Ovary (tissue), 9 donors: ENCODE results near the gene KCNMB2. TPM values are rescaled to one million over a fixed set of nuclear protein-coding genes. Genes with fewer than 3 reads are reported as not detected.

Source experiments
- DNase-seq, 5 donors: peaks; one replicate each; pipeline ENCODE4 v3.0.0-alpha.2; 2019 to 2020
- H3K27ac ChIP-seq, 2 donors: fragments of 200-600 bp; one replicate each; pipeline versions ENCODE4 v1.5.1 to v1.8.0; 2019 to 2022
- H3K27me3 ChIP-seq: fragments of 200-600 bp; one replicate; pipeline ENCODE4 v1.8.0; 2022
- H3K36me3 ChIP-seq: fragments of 200-600 bp; sonication (generic); one replicate; pipeline ENCODE4 v1.5.1; 2019
- H3K4me1 ChIP-seq: one replicate; pipeline ENCODE4 v1.8.1; 2013; ENCODE audit warnings: mild to moderate bottlenecking, moderate library complexity; ENCODE audit not compliant: insufficient read depth
- H3K4me3 ChIP-seq: fragments of 200-600 bp; sonication (generic); one replicate; pipeline ENCODE4 v1.5.1; 2017
- H3K9me3 ChIP-seq, 2 donors: fragments of 200-600 bp in 1 of 2; sonication (generic) in 1 of 2; one replicate each; pipeline versions ENCODE4 v1.5.1 to v1.8.1; 2013 to 2019; ENCODE audit warnings: mild to moderate bottlenecking in 1 of 2, moderate library complexity in 1 of 2
- CTCF ChIP-seq, 3 donors: fragments of 450-650 bp in 2 of 3; fragments of 200-600 bp in 1 of 3; IDR thresholded peaks; one replicate each; pipeline versions ENCODE4 v1.5.1 to v1.8.0; 2016 to 2022; ENCODE audit warnings: antibody characterized with exemption in 3 of 3, mild to moderate bottlenecking in 1 of 3
- EP300 ChIP-seq: sonication (generic); formaldehyde crosslinking; IDR thresholded peaks from one replicate; pipeline ENCODE4 v1.6.1; 2017; ENCODE audit warnings: antibody characterized with exemption
- POLR2A ChIP-seq: fragments of 450-650 bp; IDR thresholded peaks from one replicate; pipeline ENCODE4 v1.6.1; 2017; ENCODE audit warnings: antibody characterized with exemption, mild to moderate bottlenecking, moderate library complexity
- WGBS, 3 donors: extraction: QIAGEN DNeasy Blood & Tissue Kit in 1 of 3; methylation state at CpG; one replicate each; pipeline versions ENCODE4 v1.1.5 to v1.1.7; 2013 to 2017; 5-methylcytosine and 5-hydroxymethylcytosine counted together
- intact Hi-C, 4 donors: fragments of 100-400 bp; cut with DNase I; formaldehyde crosslinking; loops; one replicate each; pipeline versions ENCODE4 v1.11.0 to v1.15.1; 2022 to 2023
- polyA plus RNA-seq, 2 donors: library from polyadenylated mRNA; stranded (reverse); fragments of 200-250 nt in 1 of 2; fragments of 350-450 nt in 1 of 2; fragmentation: Illumina TruSeq in 1 of 2; extraction: RNeasy Lipid Tissue Mini Kit (QIAGEN cat#74804) in 1 of 2; gene quantifications; one replicate each; pipeline ENCODE4 v1.2.3, GENCODE V29; 2013 to 2014
- total RNA-seq, 7 donors: library from RNA; depleted of rRNA in 2 of 7; stranded (reverse); fragments of >200 nt in 2 of 7; fragmentation: NEBNext Ultra II Directional in 3 of 7; extraction: Animal tissue kit (Norgen Biotek cat#: 25700) in 3 of 7; gene quantifications; one replicate each; pipeline versions ENCODE4 v1.1.0 to v1.2.4, GENCODE V29; 2016 to 2023
- donor health status: DM: no; HTN: no; CAD: no; lungs with moderate emphysema.
- donor health status: DM: no; HTN: no; CAD: no.
- donor health status: Bipolar disorder and iron deficiency.
- donor health status: DM: yes; HTN: yes; CAD: no.
- donor health status: DM: no; HTN: no; CAD: no.
- donor health status: DM: yes; HTN: yes; CAD: no.

KCNMB2 gene
- total and polyA plus RNA-seq, 9 donors = 5.7 to 11.6 (median 7.5) TPM

GRCh38 chr3:178802993-178803693 lies 266.9 kb downstream of the KCNMB2 start:
- intact Hi-C loops = no loop called here
- H3K9me3 ChIP-seq = no peaks in the 10 kb centered on the region
- H3K4me1 ChIP-seq = peaks cover 1% of the 10 kb centered on the region
- no peak overlapping the region for H3K27ac ChIP-seq
- no peak for DNase-seq
- no peak for TF ChIP-seq EP300
- no peak for TF ChIP-seq POLR2A
- no peak for TF ChIP-seq CTCF (IDR thresholded peaks at IDR 0.05)
- no peaks in the 10 kb centered on the region for H3K27me3 ChIP-seq
- 90 to 97% (median 92%) methylated on average over 3 of the region's 3 CpGs for WGBS, 3 donors
- H3K36me3 ChIP-seq = no peaks in the 10 kb centered on the region
- no peak overlapping the region for H3K4me3 ChIP-seq

- Histone ChIP-seq H3K36me3 (no peaks in the 10 kb centered on the region), H3K27ac (no peak overlapping the region), H3K27me3 (no peaks in the 10 kb centered on the region), H3K4me3 (no peak overlapping the region), H3K4me1 (peaks cover 1% of the 10 kb centered on the region), H3K9me3 (no peaks in the 10 kb centered on the region)
- intact Hi-C loops = no loop called here
- DNase-seq = no peak
- no peak for TF ChIP-seq EP300
- no peak for TF ChIP-seq POLR2A
- TF ChIP-seq CTCF (IDR thresholded peaks at IDR 0.05) = no peak
Observed at GRCh38 chr3:178804606-178805005, 268.4 kb downstream of the KCNMB2 start.

DNA sequence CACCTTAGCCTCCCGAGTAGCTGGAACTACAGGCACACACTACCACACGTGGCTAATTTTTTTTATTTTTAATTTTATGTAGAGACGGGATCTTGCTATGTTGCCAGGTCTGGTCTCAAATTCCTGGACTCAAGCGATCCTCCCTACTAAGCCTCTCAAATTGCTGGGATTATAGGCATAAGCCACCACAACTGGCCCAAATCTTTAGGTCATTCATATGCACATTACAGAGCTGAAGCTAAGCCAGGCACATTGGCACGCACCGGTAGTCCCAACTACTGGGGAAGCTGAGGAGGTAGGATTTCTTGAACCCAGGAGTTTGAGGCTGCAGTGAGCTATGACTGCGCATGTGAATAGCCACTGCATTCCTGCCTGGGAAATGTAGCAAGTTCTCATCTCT lies 269.5 kb downstream of the KCNMB2 start:
- intact Hi-C loops = no loop called here
- 91 to 96% (median 93%) methylated on average over 7 of the region's 7 CpGs for WGBS, 3 donors
- H3K27me3 ChIP-seq = no peaks in the 10 kb centered on the region
- TF ChIP-seq EP300 = no peak
- no peak for TF ChIP-seq CTCF (IDR thresholded peaks at IDR 0.05)
- no peak for TF ChIP-seq POLR2A
- H3K4me3 ChIP-seq = no peak overlapping the region
- H3K27ac ChIP-seq = no peak overlapping the region
- H3K4me1 ChIP-seq = peaks cover 1% of the 10 kb centered on the region
- DNase-seq = no peak
- no peaks in the 10 kb centered on the region for H3K9me3 ChIP-seq
- no peaks in the 10 kb centered on the region for H3K36me3 ChIP-seq

GRCh38 chr3:178806651-178807050 lies 270.4 kb downstream of the KCNMB2 start:
- no peaks in the 10 kb centered on the region for H3K9me3 ChIP-seq
- no peak for TF ChIP-seq POLR2A
- no peak for TF ChIP-seq CTCF (IDR thresholded peaks at IDR 0.05)
- no peak for TF ChIP-seq EP300
- H3K27me3 ChIP-seq = no peaks in the 10 kb centered on the region
- no peak overlapping the region for H3K27ac ChIP-seq
- peaks cover 1% of the 10 kb centered on the region for H3K4me1 ChIP-seq
- no peak overlapping the region for H3K4me3 ChIP-seq
- intact Hi-C loops = no loop called here
- no peak for DNase-seq
- WGBS, 3 donors = 87 to 94% (median 88%) methylated on average over 1 of the region's 1 CpG
- no peaks in the 10 kb centered on the region for H3K36me3 ChIP-seq
